Right forelimb (tissue), 1 donor: ENCODE measurements around the gene FOLH1.
A peak's percentile ranks its signal among the peaks of the same experiment; 100 is the strongest.
"Not testable (repeated sequence)": the region's sequence is repeated elsewhere in the genome, so short reads cannot be mapped to it uniquely, and the experiment has no call there.

Experiments
- DNase-seq: peaks from one replicate; pipeline ENCODE4 v3.0.0-alpha.2; 2018

FOLH1 gene

DNA sequence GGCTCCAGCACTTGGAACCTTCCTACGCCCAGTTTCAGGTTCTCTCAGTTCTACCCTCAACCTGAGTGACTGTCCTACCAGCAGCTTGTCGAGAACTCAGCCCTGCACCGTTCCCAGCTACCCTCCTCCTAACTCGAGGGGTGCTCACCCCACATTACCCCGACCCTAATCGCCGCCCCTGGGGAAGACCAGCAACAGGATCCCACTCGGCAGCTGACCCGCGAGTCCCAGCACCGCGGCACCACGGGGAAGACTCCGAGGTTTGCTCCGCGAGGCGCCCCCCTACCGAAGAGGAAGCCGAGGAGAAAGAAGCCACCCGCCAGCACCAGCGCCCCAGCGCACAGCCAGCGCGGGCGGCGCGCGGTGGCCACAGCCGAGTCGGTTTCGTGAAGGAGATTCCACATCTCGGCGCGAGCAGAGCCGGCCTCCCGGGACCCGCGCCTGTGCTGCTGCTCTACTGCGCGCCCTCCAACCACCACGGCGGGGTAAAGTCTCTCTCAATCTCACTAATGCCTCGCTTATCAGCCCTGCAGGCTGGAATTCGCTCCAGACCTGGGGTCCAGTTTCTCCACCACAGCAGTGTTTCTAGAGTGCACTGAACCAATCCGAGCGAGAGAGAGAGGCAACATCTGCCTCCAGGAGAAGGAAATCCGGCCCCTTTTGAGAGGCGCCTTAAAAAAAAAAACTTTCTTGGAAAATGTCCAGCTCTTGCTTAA lies at the start of gene FOLH1:
FOLH1 (minus strand) TSS at position 597 of the 716 bp plus-strand sequence; CDS start at position 404, 193 bp downstream.
- peak; percentile 73 for DNase-seq

DNA sequence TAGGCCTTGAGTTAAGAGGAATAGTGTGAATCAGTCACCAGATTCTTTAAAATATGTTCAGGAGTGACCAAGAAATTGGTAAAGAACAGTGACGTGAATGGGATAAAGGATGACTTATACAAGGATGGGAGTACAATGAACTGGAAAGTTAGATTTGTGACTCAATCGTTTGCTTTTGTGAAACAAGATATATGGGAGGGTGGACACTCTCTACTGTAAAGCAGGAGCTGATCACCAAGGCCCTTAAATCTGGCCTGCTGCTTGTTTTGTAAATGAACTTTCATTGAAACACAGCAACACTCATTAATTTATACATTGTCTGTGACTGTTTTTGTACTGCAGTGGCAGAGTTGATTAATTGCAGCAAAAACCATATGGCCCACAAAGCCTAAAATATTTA lies 46.7 kb upstream of the FOLH1 start:
- not testable (repeated sequence) for DNase-seq

DNA sequence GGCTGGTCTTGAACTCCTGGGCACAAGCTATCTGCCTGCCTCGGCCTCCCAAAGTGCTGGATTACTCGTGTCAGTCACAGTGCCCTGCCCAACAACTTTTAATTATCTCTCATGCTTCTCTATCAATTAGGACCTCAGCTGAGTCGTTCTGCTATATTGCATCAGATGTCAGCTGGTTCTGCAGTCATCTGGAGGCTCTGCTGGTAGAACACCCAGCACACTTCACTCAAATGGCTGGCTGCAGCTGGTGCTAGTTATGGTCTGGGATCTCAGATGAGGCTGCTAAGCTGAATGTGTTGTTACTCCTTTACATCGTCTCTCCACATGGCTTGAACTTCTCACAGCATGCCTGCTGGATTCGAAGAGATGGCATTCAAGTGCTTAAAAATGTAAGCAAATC lies 42.8 kb upstream of the FOLH1 start:
- DNase-seq = not testable (repeated sequence)

DNA sequence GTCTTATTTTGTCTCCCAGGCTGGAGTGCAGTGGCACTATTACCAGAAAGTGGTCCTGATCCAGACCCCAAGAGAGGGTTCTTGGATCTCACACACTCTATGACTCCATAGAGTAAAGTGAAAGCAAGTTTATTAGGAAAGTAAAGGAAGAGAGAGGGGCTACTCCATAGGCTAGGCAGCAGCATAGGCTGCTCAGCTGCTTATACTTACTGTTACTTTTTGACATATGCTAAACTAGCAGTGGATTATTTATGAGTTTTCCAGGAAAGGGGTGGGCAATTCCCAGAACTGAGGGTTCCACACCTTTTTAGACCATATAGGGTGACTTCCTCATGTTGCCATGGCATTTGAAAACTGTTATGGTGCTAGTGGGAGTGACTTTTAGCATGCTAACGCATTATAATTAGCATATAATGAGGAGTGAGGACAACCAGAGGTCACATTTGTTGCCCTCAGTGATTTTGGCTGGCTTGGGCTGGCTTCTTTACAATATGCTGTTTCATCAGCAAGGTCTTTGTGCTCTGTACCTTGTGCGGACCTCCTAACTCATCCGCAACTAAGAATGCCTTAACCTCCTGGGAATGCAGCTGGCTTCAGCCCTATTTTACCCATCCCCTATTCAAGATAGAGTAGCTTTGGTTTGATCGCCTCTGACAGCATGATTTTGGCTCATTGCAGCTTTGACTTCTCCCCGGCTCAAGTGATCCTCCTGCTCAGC lies 42.2 kb upstream of the FOLH1 start:
- not testable (repeated sequence) for DNase-seq

DNA sequence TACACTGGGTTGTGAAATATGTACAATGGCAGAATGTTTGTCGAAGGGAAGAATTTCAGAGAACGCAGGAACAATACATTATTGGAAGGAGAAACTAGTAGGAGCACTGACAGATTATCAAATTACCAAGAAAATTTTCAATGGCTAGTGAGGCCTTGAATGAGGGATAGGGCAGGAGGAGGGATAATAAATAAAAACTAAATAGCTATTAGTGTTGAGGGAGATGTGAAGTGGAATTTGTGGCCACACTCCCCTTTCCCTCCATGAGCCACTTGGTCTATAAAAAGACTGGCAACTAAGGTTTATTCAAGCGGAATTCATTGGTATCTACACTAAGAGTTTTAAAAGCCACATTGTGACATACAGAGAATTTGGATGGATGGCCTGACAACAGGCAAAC lies 41.0 kb upstream of the FOLH1 start:
- not testable (repeated sequence) for DNase-seq

DNA sequence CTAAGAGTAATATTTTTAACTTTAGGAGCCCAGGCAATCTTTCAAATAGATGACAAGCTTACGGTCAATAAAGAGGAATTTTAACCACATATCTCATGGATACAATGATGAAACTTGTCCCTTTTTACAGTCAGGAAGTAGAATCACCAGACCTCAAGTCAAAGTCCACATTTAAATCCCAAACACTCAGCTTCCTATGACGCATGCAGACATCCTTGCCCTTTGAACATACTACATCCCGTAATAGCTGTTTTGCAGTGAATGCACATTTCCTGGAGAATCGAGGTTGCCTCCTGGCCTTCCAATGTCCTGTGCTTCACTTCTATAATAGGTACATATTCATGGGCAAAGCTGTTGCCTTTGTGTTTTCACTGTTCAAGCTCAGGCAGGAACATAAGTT lies 25.3 kb upstream of the FOLH1 start:
- DNase-seq = not testable (repeated sequence)

DNA sequence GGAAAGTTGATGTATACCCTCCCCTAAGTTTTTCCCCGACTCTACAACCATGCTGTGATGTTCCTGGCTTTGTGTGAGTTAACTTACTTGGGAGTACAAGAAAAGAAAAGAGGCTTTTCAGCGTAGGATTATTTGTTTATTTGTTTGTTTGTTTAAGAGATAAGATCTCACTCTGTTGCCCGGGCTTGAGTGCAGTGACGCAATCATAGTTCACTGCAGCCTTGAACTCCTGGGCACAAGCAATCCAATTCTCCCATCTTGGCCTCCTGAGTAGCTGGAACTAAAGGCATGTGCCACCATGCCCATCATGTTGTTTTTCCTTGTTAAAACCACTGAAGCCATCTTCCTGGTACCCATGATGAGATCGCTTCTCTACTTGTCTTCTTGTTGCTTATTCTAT lies 24.6 kb upstream of the FOLH1 start:
- DNase-seq = not testable (repeated sequence)

DNA sequence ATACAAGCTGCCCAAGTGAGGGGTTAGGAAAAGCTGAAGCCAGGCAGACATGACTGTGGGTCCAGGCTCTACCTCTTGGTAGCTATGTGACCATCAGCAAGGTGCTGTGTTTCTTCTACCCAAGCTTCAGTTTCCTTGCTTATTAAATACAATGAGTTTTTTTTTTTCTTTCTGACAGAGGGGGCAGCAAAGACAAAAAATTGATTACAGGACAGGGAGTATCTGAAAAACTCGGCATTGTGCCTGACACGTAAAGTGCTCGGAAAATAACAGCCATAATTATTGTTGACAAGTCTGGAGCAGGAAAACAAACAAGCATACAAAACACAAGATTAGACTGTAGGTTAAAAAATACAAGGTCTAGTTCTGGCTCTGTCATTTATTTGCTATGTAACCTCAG lies 23.3 kb upstream of the FOLH1 start:
- DNase-seq = not testable (repeated sequence)

DNA sequence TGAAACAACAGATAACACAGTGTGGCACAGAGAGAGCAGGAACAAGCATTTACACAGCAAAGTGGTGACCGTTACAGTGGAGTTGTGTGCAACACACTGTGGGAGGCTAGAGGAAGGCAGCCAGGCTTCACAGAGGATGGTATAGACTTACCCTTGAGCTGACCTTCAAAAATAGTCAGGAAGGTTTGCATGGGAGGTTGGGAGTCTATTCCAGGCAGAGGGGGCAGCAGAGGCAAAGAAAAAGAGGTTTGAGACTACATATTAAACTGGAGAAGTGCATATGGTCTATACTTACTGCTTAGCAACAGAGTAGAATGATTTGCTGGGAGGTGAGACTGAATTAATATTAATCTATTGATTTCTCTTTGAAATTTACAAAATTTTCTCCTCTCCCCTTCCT lies 22.1 kb upstream of the FOLH1 start:
- not testable (repeated sequence) for DNase-seq

DNA sequence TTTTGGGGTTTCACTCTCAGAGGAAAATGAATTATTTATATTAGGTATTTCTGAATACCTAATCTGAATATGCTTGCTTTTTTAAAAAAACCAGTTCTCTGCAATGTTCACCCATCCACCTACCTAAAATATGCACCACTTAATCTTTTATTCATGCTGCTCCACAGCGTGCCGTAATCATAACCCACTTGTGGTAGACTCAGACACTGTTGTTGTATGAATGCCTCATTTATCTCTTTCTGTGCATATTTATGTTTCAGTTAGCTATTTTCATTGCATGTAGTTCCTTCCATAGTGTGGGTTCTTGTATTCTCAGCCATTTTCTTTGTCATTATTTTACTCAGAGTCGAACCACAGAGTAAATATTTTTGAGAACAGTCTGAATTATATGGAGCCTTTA lies 21.6 kb upstream of the FOLH1 start:
- DNase-seq = not testable (repeated sequence)

DNA sequence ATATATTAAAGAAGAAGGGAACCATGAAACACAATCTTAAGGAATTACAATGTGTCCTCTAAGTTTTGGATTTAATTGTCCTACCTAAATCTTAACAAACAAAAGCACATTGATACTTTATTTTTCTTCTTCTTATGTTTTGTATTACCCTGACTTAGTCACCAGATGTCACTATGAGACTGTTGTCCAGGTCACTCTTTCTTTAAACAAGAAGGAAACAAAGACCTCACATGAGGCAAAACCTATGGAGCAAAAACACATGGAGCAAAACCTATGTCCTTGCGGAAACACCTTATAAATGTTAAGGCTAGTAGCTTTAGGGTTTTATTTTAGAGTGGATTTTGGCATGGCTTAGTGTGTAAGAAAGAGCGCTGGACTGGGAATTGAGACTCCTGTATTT lies 20.7 kb upstream of the FOLH1 start:
- DNase-seq = not testable (repeated sequence)

DNA sequence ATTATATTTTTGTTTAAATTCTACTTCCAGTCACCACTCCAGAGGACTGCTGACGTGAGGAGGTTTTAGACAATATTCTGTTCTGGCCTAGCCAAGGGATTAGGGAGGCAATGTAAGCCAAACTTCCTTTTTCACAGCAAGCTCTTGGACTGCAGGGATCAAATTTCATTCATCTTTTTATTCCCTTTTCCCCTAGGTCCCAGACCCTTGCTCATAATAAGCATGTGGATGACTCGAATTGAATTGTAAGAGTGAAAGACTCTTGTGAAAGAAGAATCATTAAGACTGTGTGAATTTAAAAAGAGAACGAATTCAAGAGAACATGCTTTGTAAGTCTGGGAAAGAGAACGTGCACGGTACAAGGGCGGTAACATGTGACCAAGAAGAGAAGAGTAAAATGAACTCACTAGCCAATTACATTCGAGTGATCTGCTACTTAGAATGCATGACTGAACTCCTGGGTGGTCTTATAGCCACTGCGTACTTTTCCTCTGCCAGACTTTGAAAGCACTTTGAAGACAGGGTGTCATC lies 16.9 kb upstream of the FOLH1 start:
- DNase-seq = not testable (repeated sequence)

DNA sequence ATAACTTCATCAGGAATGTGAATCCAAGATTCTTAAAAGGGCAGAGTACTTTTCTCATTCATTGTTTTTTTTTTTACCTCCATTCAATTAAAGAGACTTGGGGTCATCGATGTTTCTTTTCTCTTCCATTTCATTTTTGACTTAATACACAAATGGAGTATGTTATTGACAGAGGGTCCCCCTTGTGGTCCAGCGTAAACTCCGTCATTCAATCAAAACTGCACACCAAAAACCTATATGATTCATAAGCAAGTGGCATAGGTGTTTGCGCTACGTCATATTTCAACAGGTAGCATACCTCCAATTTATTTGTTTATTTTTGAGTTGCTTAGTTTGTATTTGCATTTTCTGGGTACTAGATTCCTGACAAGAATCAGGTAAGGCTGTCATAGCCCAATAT lies 12.7 kb upstream of the FOLH1 start:
- DNase-seq = no peak

DNA sequence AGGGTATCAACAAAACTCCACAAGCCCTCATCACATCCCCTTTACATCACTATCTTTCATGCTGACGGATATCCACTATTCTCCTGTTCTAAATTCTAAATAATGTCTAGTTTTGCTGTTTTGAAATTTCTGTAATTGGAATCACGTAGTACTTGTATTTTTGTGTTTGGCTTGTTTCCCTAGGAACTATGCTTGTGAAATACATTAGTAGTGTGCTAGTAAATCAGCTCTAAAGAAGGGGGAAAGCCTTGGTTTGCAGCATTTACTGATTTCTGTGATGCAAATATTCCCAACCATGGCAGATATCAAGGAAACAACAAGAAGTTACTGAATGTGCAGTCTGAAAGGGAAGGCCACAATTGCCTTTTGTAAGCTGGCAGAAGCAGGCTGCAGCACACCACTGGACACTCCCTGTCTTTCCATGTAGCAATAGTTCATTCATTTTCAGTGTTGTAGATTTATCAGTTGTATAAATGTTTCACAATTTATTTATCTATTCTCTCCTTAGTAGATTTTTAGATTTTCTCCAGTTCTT lies 4.7 kb upstream of the FOLH1 start:
- no peak for DNase-seq

DNA sequence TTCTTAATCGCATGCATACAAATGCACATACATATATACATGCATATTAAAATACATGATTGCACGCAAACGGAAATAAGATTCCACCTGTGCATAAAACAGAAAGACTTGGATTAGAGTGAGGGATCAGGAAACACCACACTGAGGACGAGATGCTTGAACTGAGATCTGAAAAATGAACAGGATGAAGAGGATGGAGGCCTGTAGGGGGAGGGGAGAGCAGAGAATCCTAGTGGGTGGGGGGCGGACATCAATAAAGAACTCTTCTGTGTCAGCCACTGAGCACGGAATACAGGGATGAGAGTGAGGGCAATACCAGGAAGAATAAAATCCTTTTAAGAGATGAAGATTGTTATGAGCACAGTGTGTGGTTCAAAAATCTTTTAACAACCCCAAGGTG lies 1.4 kb downstream of the FOLH1 start:
- not testable (repeated sequence) for DNase-seq

DNA sequence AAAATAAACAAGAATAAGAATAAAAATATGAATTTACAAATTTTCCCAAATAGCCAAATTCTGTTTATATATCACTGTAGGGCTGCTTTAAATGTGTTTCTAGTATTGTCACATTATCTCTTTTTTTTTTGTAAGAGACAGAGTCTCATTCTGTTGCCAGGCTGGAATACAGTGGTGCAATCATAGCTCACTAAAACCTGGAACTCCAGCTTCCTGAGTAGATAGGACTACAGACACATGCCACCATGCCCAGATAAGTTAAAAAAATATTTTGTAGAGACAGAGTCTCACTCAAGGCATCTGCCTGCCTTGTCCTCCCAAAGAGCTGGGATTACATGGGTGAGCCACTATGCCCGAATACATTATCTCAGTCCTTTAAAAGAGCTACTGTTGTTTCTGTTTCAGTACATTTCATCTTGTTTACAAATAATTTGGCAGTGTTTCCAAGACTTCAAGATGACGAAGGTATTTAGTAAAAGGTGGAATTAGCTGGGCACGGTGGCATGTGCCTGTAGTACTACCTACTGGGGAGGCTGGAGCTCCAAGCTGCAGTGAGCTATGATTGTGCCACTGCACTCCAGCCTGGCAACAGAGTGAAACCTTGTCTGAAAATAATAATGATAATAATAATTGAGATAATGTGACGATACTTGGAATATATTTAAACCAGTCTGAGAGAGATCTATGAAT lies 6.0 kb downstream of the FOLH1 start:
- DNase-seq = no peak

DNA sequence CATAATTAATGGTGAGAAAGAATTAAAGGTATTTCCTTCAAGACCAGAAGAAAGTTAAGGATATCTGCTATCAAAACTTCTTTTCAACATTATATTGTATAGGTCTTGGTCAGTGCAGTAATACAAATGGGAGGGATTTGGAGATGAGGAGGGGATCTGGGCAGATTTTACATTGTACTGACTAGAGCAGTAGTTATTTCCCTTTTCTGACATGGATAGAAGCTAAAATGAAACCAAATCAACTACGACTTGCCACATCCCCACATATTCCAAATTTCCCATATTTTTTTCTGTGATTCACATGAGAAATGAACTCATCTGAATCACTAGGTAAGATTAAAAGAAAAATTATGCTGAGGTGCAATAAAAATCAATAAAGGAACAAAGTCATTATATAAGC lies 11.6 kb downstream of the FOLH1 start:
- DNase-seq = not testable (repeated sequence)

DNA sequence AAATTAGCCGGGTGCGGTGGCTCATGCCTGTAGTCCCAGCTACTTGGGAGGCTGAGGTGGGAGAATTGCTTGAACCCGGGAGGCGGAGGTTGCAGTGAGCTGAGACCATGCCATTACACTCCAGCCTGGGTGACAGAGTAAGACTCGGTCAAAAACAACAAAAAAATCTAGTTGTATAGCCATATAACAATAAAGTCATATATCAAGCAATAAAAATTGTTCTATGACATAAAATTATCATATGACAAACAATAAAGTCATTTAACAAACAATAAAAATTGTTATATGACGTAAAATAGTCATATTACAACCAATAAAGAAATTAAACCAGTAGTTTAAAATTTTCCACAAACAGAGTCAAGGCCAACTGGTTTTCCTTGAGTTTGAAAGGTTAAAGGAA lies 12.4 kb downstream of the FOLH1 start:
- not testable (repeated sequence) for DNase-seq

DNA sequence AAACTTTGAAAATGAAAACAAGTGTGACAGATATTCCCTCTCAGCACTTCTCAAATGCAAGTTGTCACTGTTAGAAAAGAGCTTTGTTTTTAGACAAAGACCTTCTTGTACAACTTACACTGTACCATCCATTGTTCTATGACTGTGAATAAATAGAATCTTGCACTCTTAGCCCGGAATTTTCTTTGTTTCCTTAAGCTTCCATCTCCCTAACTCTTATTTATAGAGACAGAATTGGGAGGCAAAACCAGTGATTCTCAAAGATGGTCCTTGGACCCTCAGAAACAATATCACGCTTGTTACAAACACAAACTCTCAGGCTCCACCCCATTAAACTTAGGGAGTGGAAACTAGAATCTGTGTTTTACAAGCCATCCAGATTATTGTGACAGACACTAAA lies 18.1 kb downstream of the FOLH1 start:
- not testable (repeated sequence) for DNase-seq

DNA sequence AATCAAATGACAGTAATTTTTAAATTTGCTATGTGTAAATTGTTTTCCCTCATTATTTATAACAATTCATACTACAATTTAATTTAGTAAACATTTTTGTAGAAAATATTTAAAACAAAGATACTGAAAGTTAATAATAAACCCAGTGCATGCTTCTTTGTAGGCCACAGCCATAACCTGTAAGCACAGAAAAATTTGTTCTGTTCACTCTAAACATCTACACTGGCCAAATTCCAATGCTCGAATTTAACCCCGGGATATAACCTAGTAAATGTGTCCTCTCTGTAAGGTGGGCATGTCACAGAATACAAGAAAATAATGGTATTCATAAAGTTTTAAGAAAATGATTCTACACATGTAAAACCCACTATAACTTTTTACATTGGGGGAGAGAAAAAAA lies 22.2 kb downstream of the FOLH1 start:
- not testable (repeated sequence) for DNase-seq

DNA sequence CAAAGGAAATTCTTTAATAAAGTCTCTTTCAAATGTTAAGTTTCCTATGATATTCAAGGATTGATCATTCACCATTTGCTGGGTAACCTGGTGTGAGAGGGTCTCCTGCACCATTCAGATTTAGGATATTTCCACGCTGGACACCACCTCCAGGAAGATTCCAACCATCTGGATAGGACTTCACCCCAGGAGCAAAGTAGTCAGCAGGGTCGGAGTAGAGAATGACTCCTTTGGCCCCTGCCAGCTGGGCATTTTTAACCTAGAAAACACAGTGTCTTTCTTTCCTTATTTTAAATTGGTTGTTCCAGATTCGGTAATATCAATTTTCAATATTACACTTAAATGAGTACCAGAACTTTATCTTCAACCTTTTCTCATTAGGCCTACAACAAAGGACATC lies 22.8 kb downstream of the FOLH1 start:
- DNase-seq = not testable (repeated sequence)

DNA sequence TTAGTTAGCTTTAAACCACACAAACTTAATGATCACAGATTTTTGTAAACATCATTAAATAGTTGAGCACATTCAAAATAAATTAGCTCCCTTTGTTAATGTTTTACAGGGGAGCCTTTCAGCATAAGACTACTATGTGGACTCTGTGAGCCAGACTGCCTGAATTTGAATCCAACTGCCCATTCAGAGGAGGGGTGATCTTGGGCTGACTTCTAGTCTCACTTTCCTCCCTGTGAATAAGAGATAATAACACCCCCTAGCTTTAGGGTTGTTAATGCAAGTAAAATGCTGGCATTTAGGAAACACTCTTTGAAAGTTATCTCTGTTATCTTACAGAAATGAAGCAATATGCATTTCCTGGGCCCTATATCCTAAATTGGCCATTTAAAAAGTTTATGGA lies 23.6 kb downstream of the FOLH1 start:
- not testable (repeated sequence) for DNase-seq

DNA sequence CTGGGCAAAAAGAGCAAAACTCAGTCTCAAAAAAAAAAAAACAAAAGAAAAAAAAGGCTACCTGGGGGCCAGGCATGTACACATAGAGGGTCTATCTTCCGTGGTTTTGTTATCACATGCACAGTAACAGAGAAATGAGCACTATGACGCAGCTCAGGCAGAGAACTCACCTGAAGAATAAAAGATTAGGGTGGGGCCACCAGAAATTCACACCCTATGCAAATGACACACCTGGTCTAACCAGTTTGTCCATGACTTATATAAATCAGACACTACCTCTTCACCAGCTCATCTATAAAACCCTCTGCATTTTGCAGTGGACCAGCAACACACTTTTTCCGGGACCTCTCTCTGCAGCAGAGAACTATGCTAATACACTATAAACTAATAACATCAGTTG lies 30.5 kb downstream of the FOLH1 start:
- DNase-seq = not testable (repeated sequence)
